ENCODE results near the gene SDR42E2. TPM values are rescaled to one million over a fixed set of nuclear protein-coding genes. Genes with fewer than 3 reads are reported as not detected.

The SDR42E2 gene
- total RNA-seq, 1 donor from 2014 or later = not detected

DNA sequence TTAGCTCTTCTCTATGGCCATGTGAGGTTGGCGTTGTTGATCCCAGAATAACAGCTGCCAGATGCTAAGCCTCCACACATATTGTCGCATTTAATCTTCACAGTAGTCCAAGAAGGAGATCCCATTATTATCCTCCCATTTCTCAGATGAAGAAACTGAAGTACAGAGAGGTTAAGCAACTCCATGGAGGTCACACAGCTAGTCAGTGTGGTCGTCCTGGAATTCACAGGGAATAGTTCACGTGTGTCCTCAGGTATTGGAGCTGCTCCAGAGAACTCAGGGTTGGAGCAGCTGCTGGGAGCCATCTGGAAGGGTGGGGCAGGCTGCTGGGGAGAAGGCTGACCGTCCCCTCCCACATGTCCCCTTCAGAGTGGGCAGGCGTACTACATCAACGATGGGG, 19.5 kb downstream of the SDR42E2 start:
- Histone ChIP-seq H3K4me3 (no peak overlapping the region), H3K36me3 (no peaks in the 10 kb centered on the region), H3K27me3 (no peaks in the 10 kb centered on the region), H3K4me1 (no peaks in the 10 kb centered on the region), H3K27ac (no peak overlapping the region), H3K9me3 (no peaks in the 10 kb centered on the region)
- no peak for DNase-seq (ENCODE audit: extremely low spot score in 2 of 2)
- TF ChIP-seq POLR2AphosphoS5 (IDR thresholded peaks at IDR 0.05; ENCODE audit: insufficient read depth in 1 of 2, low read depth in 1 of 2) (no peak), POLR2A (IDR thresholded peaks at IDR 0.05) (no peak)
- TF ChIP-seq, protein P1, sequence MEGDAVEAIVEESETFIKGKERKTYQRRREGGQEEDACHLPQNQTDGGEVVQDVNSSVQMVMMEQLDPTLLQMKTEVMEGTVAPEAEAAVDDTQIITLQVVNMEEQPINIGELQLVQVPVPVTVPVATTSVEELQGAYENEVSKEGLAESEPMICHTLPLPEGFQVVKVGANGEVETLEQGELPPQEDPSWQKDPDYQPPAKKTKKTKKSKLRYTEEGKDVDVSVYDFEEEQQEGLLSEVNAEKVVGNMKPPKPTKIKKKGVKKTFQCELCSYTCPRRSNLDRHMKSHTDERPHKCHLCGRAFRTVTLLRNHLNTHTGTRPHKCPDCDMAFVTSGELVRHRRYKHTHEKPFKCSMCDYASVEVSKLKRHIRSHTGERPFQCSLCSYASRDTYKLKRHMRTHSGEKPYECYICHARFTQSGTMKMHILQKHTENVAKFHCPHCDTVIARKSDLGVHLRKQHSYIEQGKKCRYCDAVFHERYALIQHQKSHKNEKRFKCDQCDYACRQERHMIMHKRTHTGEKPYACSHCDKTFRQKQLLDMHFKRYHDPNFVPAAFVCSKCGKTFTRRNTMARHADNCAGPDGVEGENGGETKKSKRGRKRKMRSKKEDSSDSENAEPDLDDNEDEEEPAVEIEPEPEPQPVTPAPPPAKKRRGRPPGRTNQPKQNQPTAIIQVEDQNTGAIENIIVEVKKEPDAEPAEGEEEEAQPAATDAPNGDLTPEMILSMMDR (IDR thresholded peaks at IDR 0.05) = no peak
- intact Hi-C loops (cut with DNase I) = no loop called here

DNA sequence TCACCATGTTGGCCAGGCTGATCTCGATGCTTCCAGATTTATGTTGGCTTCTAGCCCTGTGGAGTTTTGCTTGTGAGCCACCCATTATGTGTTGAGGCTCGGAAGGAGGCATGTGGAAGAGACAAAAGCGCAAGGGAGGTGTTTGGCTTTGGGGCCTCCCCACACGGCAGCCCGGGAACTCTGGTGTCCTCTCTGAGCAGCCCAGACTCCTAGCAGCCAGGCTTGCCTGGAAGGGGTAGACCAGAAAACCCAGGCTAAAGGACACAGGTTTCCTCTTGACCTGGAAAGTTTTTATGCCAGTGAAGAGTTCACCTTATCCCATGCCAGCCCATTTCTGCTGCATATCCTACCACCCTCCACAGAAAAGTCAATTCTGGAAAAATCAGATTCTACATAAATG, 21.0 kb downstream of the SDR42E2 start:
- H3K4me3 ChIP-seq = no peak overlapping the region
- DNase-seq (ENCODE audit: extremely low spot score in 2 of 2) = no peak
- no peak overlapping the region for H3K27ac ChIP-seq
- H3K27me3 ChIP-seq = no peaks in the 10 kb centered on the region
- TF ChIP-seq, protein P1 (IDR thresholded peaks at IDR 0.05) = no peak
- TF ChIP-seq POLR2AphosphoS5 (IDR thresholded peaks at IDR 0.05; ENCODE audit: insufficient read depth in 1 of 2, low read depth in 1 of 2) = no peak
- TF ChIP-seq POLR2A (IDR thresholded peaks at IDR 0.05) = no peak
- no peaks in the 10 kb centered on the region for H3K9me3 ChIP-seq
- H3K4me1 ChIP-seq = peaks cover under 1% of the 10 kb centered on the region
- intact Hi-C loops (cut with DNase I) = no loop called here
- no peaks in the 10 kb centered on the region for H3K36me3 ChIP-seq

DNA sequence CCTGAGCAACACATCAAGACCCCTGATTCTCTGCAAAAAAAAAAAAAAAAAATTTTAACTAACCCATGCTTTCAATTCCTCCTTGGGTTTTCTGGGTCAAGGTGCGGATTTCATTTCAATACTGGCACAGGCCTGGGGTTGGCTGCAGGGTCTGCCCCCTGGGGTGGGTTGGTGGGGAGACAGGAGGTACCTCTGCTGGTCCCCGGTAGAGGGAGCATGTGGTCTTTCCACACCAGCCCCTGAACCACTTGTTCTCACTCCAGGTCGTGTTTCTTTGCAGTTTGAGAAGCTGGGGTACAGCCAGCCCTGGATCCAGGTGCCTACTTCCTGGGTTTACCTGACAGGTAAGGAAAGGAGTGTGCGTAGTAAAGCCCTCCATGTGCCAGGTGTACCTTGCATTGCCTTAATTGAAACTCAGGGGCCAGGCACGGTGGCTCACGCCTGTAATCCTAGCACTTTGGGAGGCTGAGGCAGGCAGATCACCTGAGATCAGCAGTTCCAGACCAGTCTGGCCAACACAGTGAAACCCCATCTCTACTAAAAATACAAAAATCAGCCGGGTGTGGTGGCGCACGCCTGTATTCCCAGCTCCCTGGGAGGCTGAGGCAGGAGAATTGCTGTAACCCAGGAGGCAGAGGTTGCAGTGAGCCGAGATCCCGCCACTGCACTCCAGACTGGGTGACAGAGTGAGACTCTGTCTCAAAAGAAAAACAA, 21.8 kb downstream of the SDR42E2 start:
- TF ChIP-seq POLR2A (IDR thresholded peaks at IDR 0.05) (no peak), POLR2AphosphoS5 (IDR thresholded peaks at IDR 0.05; ENCODE audit: insufficient read depth in 1 of 2, low read depth in 1 of 2) (no peak)
- TF ChIP-seq, protein P1 (IDR thresholded peaks at IDR 0.05) = no peak
- no peak for DNase-seq (ENCODE audit: extremely low spot score in 2 of 2)
- no peak overlapping the region for H3K27ac ChIP-seq
- H3K4me1 ChIP-seq = peaks cover 8% of the 10 kb centered on the region
- intact Hi-C loops (cut with DNase I) = no loop called here
- H3K4me3 ChIP-seq = no peak overlapping the region
- no peaks in the 10 kb centered on the region for H3K9me3 ChIP-seq
- H3K36me3 ChIP-seq = no peaks in the 10 kb centered on the region
- no peaks in the 10 kb centered on the region for H3K27me3 ChIP-seq

DNA sequence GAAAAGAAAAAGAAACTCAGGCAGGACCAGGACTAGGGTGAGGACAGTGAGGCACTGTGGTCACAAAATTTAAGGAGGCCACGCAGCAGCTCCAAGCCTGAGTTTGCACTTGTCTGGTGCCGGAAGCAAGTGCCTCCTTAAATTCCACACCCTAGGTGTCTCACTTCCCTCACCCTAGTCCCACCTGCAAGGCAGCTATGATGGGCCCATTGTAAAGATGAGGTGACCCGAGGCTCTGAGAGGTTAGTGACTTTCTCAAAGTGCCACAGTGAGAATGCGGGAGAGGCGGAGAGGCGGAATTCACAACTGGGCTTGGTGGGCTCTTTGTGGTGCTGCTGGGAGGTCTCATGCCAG, 22.3 kb downstream of the SDR42E2 start:
- intact Hi-C loops (cut with DNase I) = no loop called here
- no peaks in the 10 kb centered on the region for H3K27me3 ChIP-seq
- DNase-seq (ENCODE audit: extremely low spot score in 2 of 2) = no peak
- TF ChIP-seq, protein P1 (IDR thresholded peaks at IDR 0.05) = no peak
- TF ChIP-seq POLR2A (IDR thresholded peaks at IDR 0.05) (no peak), POLR2AphosphoS5 (IDR thresholded peaks at IDR 0.05; ENCODE audit: insufficient read depth in 1 of 2, low read depth in 1 of 2) (no peak)
- H3K9me3 ChIP-seq = no peaks in the 10 kb centered on the region
- H3K4me1 ChIP-seq = peaks cover 14% of the 10 kb centered on the region
- H3K4me3 ChIP-seq = no peak overlapping the region
- H3K27ac ChIP-seq = no peak overlapping the region
- H3K36me3 ChIP-seq = no peaks in the 10 kb centered on the region

DNA sequence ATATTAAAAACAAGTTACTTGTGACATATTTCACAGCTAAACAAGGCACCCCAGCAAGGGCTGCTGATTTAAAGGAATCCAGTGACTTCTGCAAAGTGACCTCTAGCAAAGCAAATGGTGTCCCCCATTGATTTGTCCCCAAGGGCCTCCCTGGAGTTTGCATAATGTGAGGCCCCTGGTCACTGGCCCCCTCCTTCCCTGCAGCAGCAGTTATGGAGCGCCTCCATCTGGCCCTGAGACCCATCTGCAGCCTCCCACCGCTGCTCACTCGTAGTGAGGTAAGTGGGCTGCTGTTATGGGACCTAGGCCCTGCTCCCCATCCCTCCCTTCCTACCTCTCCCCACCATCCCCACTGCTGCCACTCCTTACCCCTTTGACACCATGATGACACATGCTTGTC, 24.2 kb downstream of the SDR42E2 start:
- Histone ChIP-seq H3K9me3 (no peaks in the 10 kb centered on the region), H3K27ac (no peak overlapping the region), H3K36me3 (no peaks in the 10 kb centered on the region), H3K4me3 (no peak overlapping the region), H3K27me3 (no peaks in the 10 kb centered on the region), H3K4me1 (peaks cover 19% of the 10 kb centered on the region)
- no peak for DNase-seq (ENCODE audit: extremely low spot score in 2 of 2)
- intact Hi-C loops (cut with DNase I) = loop anchor here (5.0 kb wide), 1 partner anchor 184 kb away; the partner anchor contains the start of gene PDZD9
- no peak for TF ChIP-seq POLR2A (IDR thresholded peaks at IDR 0.05)
- TF ChIP-seq POLR2AphosphoS5 (IDR thresholded peaks at IDR 0.05; ENCODE audit: insufficient read depth in 1 of 2, low read depth in 1 of 2) = no peak
- TF ChIP-seq, protein P1 (IDR thresholded peaks at IDR 0.05) = no peak

Measured in vagina (tissue), 2 donors.